HepG2 (cell line): ENCODE measurements around the gene ARHGEF16. TPM values are rescaled to one million over a fixed set of nuclear protein-coding genes. Genes with fewer than 3 reads are reported as not detected.
A peak's percentile ranks its signal among the peaks of the same experiment; 100 is the strongest.

ENCODE experiments used
- HOXD1 ChIP-seq: sonication (generic); formaldehyde crosslinking; IDR thresholded peaks from 2 replicates; pipeline ENCODE4 v1.5.0; 2020; ENCODE audit warnings: missing genetic modification reagents
- NCOR1 ChIP-seq: fragments of 200-600 bp; sonication (generic); IDR thresholded peaks from 2 replicates; pipeline ENCODE4 v1.7.0; 2017; ENCODE audit warnings: antibody characterized with exemption, low read length, borderline replicate concordance
- RORA ChIP-seq: sonication (generic); formaldehyde crosslinking; IDR thresholded peaks from 2 replicates; pipeline ENCODE4 v1.5.0; 2020; ENCODE audit warnings: mild to moderate bottlenecking, missing genetic modification reagents, moderate library complexity
- SIN3B ChIP-seq: fragments of 150-350 bp; IDR thresholded peaks from 2 replicates; pipeline ENCODE4 v1.6.1; 2014; ENCODE audit warnings: low read length
- SMARCE1 ChIP-seq: fragments of 450-650 bp; IDR thresholded peaks from 2 replicates; pipeline ENCODE4 v1.6.1; 2017; ENCODE audit warnings: borderline replicate concordance
- YEATS2 ChIP-seq: sonication (generic); formaldehyde crosslinking; IDR thresholded peaks from 2 replicates; pipeline ENCODE4 v1.4.0; 2020; ENCODE audit warnings: missing genetic modification reagents, borderline replicate concordance
- ZNF253 ChIP-seq: sonication (generic); formaldehyde crosslinking; IDR thresholded peaks from 2 replicates; pipeline ENCODE4 v1.8.0; 2022; ENCODE audit warnings: mild to moderate bottlenecking, missing genetic modification reagents, borderline replicate concordance
- ZNF343 ChIP-seq: sonication (generic); formaldehyde crosslinking; IDR thresholded peaks from 2 replicates; pipeline ENCODE4 v1.4.0; 2020; ENCODE audit warnings: mild to moderate bottlenecking, missing genetic modification reagents
- ZNF382 ChIP-seq: sonication (generic); formaldehyde crosslinking; IDR thresholded peaks from 2 replicates; pipeline ENCODE4 v1.5.0; 2020; ENCODE audit warnings: missing genetic modification reagents, mild to moderate bottlenecking, borderline replicate concordance
- ZNF589 ChIP-seq: sonication (generic); formaldehyde crosslinking; conservative IDR thresholded peaks from 2 replicates; pipeline ENCODE4 v1.8.0; 2022; ENCODE audit warnings: mild to moderate bottlenecking, moderate library complexity, missing genetic modification reagents
- ZNF883 ChIP-seq: sonication (generic); formaldehyde crosslinking; IDR thresholded peaks from 2 replicates; pipeline ENCODE4 v1.5.1; 2020; ENCODE audit warnings: mild to moderate bottlenecking, missing genetic modification reagents; ENCODE audit errors: not compliant biosample characterization
- ZSCAN20 ChIP-seq: sonication (generic); formaldehyde crosslinking; IDR thresholded peaks from 2 replicates; pipeline ENCODE4 v1.4.0; 2020; ENCODE audit warnings: missing genetic modification reagents, mild to moderate bottlenecking, borderline replicate concordance
- polyA plus RNA-seq, 8 experiments: library from polyadenylated mRNA; depleted of rRNA in 3 of 8; stranded (reverse) in 7 of 8; unstranded in 1 of 8; fragments of >200 nt; fragmentation: Illumina TruSeq in 4 of 8; extraction: Trizol in 4 of 8; gene quantifications; 2 replicates each; pipeline versions ENCODE4 v1.2.1 to v1.2.3, GENCODE V29; 2011 to 2016; ENCODE audit warnings: low read depth in 4 of 8, missing spikeins in 1 of 8, mixed read lengths in 1 of 8; ENCODE audit not compliant: insufficient read depth in 1 of 8
- total RNA-seq, 5 experiments: library from RNA; depleted of rRNA; stranded (reverse); fragments of >200 nt; fragmentation: Illumina TruSeq; extraction: Trizol; gene quantifications; 2 replicates each; pipeline ENCODE4 v1.2.3, GENCODE V29; 2016; ENCODE audit warnings: low read depth in 1 of 5
- TF ChIP-seq, protein P1 (sequence below): sonication (generic); formaldehyde crosslinking; IDR thresholded peaks from 2 replicates; pipeline ENCODE4 v1.8.1; 2023; ENCODE audit warnings: missing genetic modification reagents, mild to moderate bottlenecking, borderline replicate concordance
- TF ChIP-seq, protein P2 (sequence below): sonication (generic); formaldehyde crosslinking; IDR thresholded peaks from 2 replicates; pipeline ENCODE4 v1.4.0; 2020; ENCODE audit warnings: mild to moderate bottlenecking, missing genetic modification reagents, borderline replicate concordance
- TF ChIP-seq, protein P3 (sequence below): sonication (generic); formaldehyde crosslinking; IDR thresholded peaks from 2 replicates; pipeline ENCODE4 v1.5.1; 2020; ENCODE audit warnings: mild to moderate bottlenecking, missing genetic modification reagents, moderate library complexity
- TF ChIP-seq, protein P4 (sequence below): sonication (generic); formaldehyde crosslinking; IDR thresholded peaks from 2 replicates; pipeline ENCODE4 v1.5.0; 2020; ENCODE audit warnings: mild to moderate bottlenecking, missing genetic modification reagents, borderline replicate concordance

The ARHGEF16 gene
- total and polyA plus RNA-seq, 2 of the 13 experiments (the other 11 are each of a cell fraction or from before 2014, with no cell fraction given), result 20.3 to 39.9 TPM

DNA sequence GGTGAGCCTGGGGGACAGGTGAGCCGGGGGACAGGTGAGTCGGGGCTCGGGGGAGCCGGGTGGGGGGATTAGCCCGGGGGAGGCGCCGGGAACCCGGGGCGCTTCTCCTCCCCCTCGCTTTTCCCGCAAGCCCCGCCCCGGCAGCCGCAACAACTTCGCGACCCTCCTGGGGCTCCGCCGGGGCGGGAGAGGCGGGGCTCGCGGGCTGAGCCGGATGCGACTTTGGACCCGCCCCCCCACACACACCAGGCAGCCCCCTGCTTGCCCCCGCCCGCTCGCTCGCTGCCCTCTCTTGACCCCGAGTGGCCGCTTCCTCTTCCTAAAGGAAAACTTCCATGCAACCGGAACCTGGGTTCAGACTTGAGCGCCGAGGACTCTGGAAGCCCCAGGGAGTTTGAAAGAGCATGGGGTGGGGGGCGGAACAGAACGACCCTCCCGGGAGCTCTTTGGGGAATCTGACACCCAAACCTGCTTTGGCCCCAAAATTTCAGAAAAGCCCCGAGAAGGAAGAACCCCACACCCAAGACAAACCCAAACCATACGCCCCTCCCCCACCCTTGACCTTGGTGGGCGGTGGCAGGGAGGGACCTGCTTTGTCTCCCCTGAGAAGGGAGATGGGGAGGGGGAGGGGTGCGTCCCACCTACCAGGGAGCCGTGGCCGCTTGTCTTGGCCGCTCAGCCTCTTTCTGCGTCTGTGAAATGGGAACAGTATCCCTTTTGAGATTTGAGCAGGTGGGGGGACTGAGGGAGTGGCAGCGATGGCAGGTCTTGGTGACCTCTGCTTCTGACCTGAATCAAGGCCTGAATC is 550 bp downstream of the ARHGEF16 start (continued):
- TF ChIP-seq NCOR1 (peak; percentile 90), ZSCAN20 (CRISPR knock-in tag) (no peak), YEATS2 (CRISPR knock-in tag) (no peak), SMARCE1 (no peak), RORA (CRISPR knock-in tag) (no peak), ZNF589 (CRISPR knock-in tag) (no peak; the same call in 1 of the 2 replicates), SIN3B (no peak), ZNF382 (CRISPR knock-in tag) (no peak), ZNF883 (no peak), HOXD1 (CRISPR knock-in tag) (0 out of 2 replicates have a peak, but pooled peaks have one; percentile 47), ZNF253 (CRISPR knock-in tag) (no peak), ZNF343 (CRISPR knock-in tag) (no peak)
- TF ChIP-seq, protein P1, sequence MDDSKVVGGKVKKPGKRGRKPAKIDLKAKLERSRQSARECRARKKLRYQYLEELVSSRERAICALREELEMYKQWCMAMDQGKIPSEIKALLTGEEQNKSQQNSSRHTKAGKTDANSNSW, result no peak
- TF ChIP-seq, protein P2, sequence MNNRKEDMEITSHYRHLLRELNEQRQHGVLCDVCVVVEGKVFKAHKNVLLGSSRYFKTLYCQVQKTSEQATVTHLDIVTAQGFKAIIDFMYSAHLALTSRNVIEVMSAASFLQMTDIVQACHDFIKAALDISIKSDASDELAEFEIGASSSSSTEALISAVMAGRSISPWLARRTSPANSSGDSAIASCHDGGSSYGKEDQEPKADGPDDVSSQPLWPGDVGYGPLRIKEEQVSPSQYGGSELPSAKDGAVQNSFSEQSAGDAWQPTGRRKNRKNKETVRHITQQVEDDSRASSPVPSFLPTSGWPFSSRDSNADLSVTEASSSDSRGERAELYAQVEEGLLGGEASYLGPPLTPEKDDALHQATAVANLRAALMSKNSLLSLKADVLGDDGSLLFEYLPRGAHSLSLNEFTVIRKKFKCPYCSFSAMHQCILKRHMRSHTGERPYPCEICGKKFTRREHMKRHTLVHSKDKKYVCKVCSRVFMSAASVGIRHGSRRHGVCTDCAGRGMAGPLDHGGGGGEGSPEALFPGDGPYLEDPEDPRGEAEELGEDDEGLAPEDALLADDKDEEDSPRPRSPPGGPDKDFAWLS (CRISPR knock-in tag), result no peak
- TF ChIP-seq, protein P3, sequence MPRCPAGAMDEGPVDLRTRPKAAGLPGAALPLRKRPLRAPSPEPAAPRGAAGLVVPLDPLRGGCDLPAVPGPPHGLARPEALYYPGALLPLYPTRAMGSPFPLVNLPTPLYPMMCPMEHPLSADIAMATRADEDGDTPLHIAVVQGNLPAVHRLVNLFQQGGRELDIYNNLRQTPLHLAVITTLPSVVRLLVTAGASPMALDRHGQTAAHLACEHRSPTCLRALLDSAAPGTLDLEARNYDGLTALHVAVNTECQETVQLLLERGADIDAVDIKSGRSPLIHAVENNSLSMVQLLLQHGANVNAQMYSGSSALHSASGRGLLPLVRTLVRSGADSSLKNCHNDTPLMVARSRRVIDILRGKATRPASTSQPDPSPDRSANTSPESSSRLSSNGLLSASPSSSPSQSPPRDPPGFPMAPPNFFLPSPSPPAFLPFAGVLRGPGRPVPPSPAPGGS (CRISPR knock-in tag), result no peak
- TF ChIP-seq, protein P4, sequence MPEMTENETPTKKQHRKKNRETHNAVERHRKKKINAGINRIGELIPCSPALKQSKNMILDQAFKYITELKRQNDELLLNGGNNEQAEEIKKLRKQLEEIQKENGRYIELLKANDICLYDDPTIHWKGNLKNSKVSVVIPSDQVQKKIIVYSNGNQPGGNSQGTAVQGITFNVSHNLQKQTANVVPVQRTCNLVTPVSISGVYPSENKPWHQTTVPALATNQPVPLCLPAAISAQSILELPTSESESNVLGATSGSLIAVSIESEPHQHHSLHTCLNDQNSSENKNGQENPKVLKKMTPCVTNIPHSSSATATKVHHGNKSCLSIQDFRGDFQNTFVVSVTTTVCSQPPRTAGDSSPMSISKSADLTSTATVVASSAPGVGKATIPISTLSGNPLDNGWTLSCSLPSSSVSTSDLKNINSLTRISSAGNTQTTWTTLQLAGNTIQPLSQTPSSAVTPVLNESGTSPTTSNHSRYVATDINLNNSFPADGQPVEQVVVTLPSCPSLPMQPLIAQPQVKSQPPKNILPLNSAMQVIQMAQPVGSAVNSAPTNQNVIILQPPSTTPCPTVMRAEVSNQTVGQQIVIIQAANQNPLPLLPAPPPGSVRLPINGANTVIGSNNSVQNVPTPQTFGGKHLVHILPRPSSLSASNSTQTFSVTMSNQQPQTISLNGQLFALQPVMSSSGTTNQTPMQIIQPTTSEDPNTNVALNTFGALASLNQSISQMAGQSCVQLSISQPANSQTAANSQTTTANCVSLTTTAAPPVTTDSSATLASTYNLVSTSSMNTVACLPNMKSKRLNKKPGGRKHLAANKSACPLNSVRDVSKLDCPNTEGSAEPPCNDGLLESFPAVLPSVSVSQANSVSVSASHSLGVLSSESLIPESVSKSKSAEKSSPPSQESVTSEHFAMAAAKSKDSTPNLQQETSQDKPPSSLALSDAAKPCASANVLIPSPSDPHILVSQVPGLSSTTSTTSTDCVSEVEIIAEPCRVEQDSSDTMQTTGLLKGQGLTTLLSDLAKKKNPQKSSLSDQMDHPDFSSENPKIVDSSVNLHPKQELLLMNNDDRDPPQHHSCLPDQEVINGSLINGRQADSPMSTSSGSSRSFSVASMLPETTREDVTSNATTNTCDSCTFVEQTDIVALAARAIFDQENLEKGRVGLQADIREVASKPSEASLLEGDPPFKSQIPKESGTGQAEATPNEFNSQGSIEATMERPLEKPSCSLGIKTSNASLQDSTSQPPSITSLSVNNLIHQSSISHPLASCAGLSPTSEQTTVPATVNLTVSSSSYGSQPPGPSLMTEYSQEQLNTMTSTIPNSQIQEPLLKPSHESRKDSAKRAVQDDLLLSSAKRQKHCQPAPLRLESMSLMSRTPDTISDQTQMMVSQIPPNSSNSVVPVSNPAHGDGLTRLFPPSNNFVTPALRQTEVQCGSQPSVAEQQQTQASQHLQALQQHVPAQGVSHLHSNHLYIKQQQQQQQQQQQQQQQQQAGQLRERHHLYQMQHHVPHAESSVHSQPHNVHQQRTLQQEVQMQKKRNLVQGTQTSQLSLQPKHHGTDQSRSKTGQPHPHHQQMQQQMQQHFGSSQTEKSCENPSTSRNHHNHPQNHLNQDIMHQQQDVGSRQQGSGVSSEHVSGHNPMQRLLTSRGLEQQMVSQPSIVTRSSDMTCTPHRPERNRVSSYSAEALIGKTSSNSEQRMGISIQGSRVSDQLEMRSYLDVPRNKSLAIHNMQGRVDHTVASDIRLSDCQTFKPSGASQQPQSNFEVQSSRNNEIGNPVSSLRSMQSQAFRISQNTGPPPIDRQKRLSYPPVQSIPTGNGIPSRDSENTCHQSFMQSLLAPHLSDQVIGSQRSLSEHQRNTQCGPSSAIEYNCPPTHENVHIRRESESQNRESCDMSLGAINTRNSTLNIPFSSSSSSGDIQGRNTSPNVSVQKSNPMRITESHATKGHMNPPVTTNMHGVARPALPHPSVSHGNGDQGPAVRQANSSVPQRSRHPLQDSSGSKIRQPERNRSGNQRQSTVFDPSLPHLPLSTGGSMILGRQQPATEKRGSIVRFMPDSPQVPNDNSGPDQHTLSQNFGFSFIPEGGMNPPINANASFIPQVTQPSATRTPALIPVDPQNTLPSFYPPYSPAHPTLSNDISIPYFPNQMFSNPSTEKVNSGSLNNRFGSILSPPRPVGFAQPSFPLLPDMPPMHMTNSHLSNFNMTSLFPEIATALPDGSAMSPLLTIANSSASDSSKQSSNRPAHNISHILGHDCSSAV (CRISPR knock-in tag), result no peak
